Measurements from ENCODE around the gene LRRC14B. TPM values are rescaled to one million over a fixed set of nuclear protein-coding genes. Genes with fewer than 3 reads are reported as not detected.

Gene LRRC14B
- total RNA-seq, 1 experiment from 2014 or later, result not detected

DNA sequence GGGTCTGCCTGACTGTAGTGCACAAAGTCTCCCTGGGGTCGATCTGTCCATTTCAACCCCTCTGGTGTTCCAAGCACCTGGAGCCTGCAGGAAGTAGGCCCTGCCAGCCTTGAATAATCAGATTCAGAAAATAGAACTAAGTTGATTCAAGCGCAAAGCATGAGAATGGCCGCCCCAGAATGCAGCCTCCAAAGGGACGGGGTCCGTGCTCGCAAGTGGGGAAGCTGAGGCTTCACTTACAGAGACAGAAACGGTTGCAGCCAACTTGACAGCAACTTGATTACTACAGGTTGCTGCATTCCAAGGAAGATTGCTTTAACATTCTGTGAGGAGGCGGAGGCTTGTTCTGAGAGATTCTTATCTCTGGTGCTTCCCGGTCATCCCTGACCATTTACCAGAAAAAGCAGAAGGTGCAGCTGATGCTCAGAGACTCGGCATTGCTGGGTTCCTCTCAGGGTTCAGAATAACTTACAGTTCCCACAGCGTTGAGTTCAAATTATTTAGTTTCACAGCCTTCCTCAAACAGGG is 14.9 kb upstream of the LRRC14B start:
- Mint-ChIP-seq H3K27me3 (ENCODE audit: insufficient read depth, unreplicated experiment) (peaks cover 63% of the 10 kb centered on the region), H3K9me3 (ENCODE audit: unreplicated experiment) (no peaks in the 10 kb centered on the region), H3K36me3 (ENCODE audit: insufficient read depth, unreplicated experiment) (no peaks in the 10 kb centered on the region), H3K4me3 (ENCODE audit: unreplicated experiment) (no peak overlapping the region), H3K27ac (ENCODE audit: low read depth, unreplicated experiment) (no peak overlapping the region), H3K4me1 (ENCODE audit: insufficient read depth, unreplicated experiment) (no peaks in the 10 kb centered on the region)
- ChIA-PET CTCF (interaction anchor here (1.4 kb wide), 1 partner anchor 12 kb away, joined by 3 read pairs; no protein-coding TSS in a partner anchor), POLR2A (no interaction called here)
- DNase-seq (ENCODE audit: unreplicated experiment), result no peak
- TF ChIP-seq CTCF (IDR thresholded peaks at IDR 0.05; ENCODE audit: unreplicated experiment), result no peak
- no TSS peak for BruUV-seq (replicated peaks)
- intact Hi-C loops (cut with micrococcal nuclease), result no loop called here

- Mint-ChIP-seq H3K4me3 (ENCODE audit: unreplicated experiment) (no peak overlapping the region), H3K27me3 (ENCODE audit: insufficient read depth, unreplicated experiment) (peaks cover 56% of the 10 kb centered on the region), H3K27ac (ENCODE audit: low read depth, unreplicated experiment) (no peak overlapping the region), H3K9me3 (ENCODE audit: unreplicated experiment) (no peaks in the 10 kb centered on the region), H3K36me3 (ENCODE audit: insufficient read depth, unreplicated experiment) (no peaks in the 10 kb centered on the region), H3K4me1 (ENCODE audit: insufficient read depth, unreplicated experiment) (no peaks in the 10 kb centered on the region)
- ChIA-PET POLR2A (no interaction called here), CTCF (no interaction called here)
- intact Hi-C loops (cut with micrococcal nuclease), result no loop called here
- no peak for TF ChIP-seq CTCF (IDR thresholded peaks at IDR 0.05; ENCODE audit: unreplicated experiment)
- no TSS peak for BruUV-seq (replicated peaks)
- DNase-seq (ENCODE audit: unreplicated experiment), result no peak
Observed at GRCh38 chr5:178110-178509, 13.2 kb upstream of the LRRC14B start.

DNA sequence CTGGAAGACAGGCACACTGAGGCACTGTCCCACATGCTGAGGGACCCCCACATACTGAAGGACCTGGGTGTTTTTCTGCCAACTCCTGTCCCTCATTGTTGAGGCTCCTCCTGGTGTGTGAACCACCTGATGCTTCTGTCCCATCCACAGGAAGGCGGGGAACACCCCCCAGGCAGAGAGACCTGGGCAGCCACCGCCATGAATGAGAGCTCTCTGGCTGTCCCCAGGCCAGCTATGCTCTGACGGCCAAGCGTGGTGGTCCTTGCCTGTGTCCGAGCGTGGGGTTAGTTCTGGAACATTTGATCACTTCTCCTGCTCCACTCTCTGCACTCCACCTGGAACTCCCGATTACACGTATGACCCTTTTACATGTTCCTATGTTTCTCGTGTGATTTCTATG is 11.9 kb upstream of the LRRC14B start:
- Mint-ChIP-seq H3K4me1 (ENCODE audit: insufficient read depth, unreplicated experiment) (no peaks in the 10 kb centered on the region), H3K4me3 (ENCODE audit: unreplicated experiment) (no peak overlapping the region), H3K36me3 (ENCODE audit: insufficient read depth, unreplicated experiment) (no peaks in the 10 kb centered on the region), H3K27me3 (ENCODE audit: insufficient read depth, unreplicated experiment) (peaks cover 43% of the 10 kb centered on the region), H3K27ac (ENCODE audit: low read depth, unreplicated experiment) (no peak overlapping the region), H3K9me3 (ENCODE audit: unreplicated experiment) (no peaks in the 10 kb centered on the region)
- intact Hi-C loops (cut with micrococcal nuclease), result no loop called here
- BruUV-seq (replicated peaks), result no TSS peak
- DNase-seq (ENCODE audit: unreplicated experiment), result no peak
- ChIA-PET POLR2A (no interaction called here), CTCF (interaction anchor here (1.0 kb wide), 1 partner anchor 9 kb away, joined by 4 read pairs; no protein-coding TSS in a partner anchor)
- TF ChIP-seq CTCF (IDR thresholded peaks at IDR 0.05; ENCODE audit: unreplicated experiment), result no peak

GRCh38 chr5:180286-180918 is 10.9 kb upstream of the LRRC14B start:
- BruUV-seq (replicated peaks), result no TSS peak
- H3K4me1 Mint-ChIP-seq (ENCODE audit: insufficient read depth, unreplicated experiment), result no peaks in the 10 kb centered on the region

More at GRCh38 chr5:180286-180918, 10.9 kb upstream of the LRRC14B start:
- no peak overlapping the region for H3K27ac Mint-ChIP-seq (ENCODE audit: low read depth, unreplicated experiment)
- H3K27me3 Mint-ChIP-seq (ENCODE audit: insufficient read depth, unreplicated experiment), result peaks cover 42% of the 10 kb centered on the region
- H3K36me3 Mint-ChIP-seq (ENCODE audit: insufficient read depth, unreplicated experiment), result no peaks in the 10 kb centered on the region
- DNase-seq (ENCODE audit: unreplicated experiment), result no peak
- no peak overlapping the region for H3K4me3 Mint-ChIP-seq (ENCODE audit: unreplicated experiment)
- POLR2A ChIA-PET, result no interaction called here
- H3K9me3 Mint-ChIP-seq (ENCODE audit: unreplicated experiment), result no peaks in the 10 kb centered on the region
- CTCF ChIA-PET, result no interaction called here
- intact Hi-C loops (cut with micrococcal nuclease), result no loop called here
- TF ChIP-seq CTCF (IDR thresholded peaks at IDR 0.05; ENCODE audit: unreplicated experiment), result no peak

Measured in MCF 10A (cell line).